ENCODE measurements around the gene GCGR.
A peak's percentile ranks its signal among the peaks of the same experiment; 100 is the strongest.

GCGR gene

DNA sequence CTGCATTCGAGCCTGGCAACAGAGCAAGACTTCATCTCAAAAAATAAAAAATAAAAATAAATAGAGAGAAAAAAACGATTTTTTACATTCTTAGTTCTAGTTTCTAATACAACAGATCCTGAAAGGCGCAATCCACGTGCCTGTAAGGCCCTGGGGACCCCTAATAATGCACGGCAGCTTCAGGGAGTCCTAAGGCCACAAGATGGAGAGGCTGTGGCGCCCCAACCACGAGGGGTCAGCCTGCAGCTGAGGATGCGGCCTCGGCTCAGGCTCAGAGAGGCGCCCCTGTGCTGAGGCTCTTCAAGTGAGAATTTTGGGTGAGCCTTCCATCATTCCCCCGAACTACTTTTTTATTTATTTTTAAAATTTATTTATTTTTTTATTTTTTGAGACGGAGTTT lies 45.5 kb downstream of the GCGR start:
- no peak for DNase-seq

DNA sequence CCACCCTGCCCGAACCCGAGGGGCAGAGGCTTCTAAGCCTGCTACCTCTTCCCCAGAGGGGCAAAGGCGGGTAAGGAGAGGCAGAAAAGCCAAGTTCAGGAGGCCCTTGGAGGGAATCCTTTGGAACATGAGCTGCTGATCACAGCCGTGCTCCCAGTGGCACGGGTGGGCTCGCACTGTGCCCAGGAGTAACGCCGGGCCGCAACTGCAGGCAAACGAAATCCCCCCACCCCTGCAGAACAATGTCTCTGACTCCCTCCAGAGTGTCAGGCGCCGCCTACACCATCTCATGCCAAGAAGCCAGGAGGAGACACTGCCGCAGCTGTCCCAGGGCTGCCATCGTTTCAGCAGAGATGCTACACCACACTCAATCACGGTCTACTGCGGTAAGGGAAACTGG lies 47.5 kb downstream of the GCGR start:
- no peak for DNase-seq

DNA sequence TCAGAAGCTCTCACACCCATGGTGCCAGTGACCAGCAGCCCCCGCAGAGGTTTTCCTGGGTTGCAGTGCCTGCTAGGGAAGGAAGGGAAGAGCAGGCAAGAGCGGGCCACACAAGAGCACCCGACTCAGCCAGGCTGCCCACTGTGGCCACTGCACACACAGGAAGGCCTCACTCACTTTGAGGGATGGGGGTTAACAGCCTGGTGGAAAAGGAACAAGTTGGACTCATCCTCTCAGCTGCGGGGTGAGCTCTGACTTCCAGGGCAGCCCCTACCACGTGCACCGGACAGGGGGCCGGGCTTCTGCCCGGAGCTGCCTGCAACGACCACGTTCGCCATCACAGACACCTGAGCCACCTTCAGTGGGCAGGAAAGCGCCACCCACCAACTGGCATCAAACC lies 48.3 kb downstream of the GCGR start:
- no peak for DNase-seq

DNA sequence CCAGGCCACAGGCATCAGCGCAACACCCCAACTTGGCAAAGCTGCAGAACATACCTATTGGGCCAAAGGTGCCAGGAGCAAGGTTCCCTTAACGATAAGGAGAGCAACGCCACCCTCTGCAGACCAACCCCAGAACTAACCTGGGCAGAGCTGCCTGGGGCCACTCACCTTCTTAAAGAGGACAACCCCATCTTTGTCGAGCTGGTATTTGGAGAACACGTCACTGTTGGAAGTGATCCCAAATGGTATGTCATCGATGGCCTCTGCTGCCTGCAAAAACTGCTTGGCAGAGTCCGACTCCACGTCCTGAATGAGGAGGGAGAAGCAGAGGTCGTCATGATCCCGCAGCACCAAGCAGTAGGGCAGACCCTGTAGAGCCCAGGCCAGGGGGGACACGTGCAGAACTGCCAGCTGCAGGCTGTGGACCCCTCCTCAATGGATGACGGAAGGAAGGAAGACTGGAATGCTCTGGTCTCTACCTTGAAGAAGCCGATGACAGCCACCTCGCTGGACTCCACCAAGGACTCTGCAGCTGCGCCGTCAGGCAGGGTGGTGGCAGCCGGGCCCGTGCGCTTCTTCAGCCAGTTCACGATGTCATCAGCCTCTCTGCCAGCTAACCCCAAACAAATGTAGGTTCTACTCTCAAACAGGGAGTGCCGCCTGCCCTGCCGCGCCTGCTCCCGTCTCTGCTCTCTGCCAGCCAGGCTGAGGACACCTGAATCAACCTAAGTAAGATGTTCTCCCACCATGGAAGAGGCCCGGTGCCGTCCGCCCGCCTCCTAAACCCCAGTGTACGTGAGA lies 51.2 kb downstream of the GCGR start:
- DNase-seq, result no peak

DNA sequence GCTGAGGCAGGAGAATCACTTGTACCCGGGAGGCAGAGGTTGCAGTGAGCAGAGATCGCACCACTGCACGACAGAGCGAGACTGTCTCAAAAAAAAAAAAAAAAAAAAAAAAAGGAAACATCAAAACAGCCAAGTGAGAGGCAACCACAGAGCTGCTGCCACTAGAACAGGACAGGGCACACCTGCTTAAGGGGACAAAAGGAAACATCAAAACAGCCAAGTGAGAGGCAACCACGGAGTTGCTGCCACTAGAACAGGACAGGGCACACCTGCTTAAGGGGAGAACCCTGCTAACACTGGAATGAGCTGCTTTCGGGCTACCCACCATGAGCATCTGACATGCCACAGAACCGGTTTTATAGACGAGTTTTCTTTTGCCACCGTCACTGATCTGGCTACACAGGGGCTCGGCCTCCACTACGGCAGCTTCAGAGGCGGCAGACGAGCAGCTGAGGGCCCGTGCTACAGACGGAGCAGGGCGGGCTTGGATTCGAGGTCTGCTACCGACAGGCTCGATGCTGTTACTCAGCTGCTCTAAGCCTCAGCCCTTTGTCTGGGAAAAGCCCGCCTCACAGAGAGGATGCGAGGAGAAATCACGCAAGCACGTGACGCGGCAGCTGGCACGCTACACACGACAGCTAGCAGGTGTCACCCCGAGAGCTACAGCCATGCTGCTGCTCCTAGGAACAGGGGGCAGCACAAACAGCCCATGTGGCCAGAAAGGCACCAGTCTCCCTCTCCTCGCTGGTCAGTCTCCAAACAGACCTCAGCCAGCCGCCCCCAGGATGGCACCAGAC lies 54.4 kb downstream of the GCGR start:
- DNase-seq, result no peak

DNA sequence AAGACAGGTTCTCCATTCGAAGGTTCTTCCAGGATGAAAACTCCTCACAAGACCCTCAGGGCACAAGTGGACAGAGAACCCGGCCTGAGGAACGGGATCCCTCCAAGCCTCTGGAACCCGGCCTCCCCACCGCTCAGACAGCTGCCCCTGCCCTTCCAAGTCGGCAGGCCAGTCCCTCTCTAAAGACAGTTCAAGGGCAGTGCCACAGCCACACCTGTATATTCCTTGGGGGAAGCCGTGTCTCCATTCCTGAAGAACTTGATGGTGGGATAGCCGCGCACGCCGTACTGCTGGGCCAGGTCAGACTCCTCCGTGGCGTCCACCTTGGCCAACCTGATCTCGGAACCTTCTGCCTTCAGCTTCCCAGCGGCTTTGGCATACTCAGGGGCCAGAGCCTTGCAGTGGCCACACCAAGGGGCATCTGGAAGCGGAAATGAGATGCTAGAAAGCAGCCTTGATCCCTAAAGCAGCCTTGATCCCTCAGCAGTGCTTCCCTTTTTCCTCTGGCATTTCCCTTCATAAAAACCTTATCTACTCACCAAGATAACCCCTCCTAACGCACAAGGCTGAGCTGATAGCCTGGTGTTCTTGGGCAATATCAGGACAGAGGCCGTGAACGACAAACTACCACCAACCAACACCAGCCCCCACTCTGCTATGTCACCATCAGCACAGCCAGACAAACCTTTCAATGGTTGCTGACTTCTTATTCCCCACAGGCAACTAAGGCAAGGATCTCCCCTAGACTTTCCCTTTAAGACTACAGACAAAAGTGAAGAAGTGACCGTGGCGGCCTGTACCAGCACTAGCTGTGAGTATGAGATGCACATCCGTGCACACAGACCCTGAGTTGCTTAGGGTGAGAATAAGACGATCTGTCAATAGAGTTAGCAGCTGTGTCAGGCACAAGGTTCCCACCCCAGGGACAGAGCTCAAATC lies 55.3 kb downstream of the GCGR start:
- no peak for DNase-seq

DNA sequence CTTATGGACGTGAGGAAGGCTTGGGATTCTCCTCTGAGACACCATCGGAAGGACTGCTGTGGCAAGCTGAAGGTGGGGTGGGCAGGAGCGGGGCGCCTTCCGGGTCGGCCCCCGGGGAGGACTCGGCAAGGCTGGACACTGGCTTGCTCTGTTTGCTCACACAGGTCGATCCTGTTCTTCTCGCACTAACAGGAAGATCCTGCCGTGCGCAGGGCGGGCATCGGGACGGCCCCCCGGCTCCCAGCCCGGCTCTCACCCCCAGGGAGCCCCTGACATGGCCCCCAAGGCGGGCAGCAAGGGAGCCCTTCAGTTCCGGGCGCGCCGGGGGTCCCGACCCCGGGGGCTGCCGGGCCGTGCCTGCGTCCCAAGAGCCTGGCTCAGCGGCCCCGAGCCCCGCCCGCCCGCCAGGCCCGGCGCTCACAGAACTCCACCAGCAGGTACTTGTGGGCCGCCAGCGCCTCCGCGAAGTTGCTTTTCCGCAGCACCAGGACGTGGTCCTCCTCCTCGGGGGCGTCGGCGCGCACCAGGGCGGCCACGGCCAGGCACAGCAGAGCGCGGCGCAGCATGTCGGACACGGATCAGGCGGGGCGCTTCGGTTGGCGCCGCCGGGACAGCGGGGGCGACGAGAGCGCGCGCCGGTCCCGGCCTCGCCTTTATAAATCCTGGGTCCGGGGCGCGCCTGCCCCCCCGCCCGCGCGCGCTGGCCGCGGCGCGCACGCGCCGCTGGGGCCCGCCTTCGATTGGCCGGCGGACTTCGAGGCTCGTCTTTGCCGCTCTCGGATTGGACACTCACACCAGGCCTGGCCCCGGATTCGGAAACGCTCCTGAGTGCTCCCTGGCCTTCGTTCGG lies 56.2 kb downstream of the GCGR start, which contains the start of gene P4HB:
P4HB (minus strand) TSS at position 630 of the 850 bp plus-strand sequence; CDS start at position 566, 64 bp downstream.
- no peak for DNase-seq

DNA sequence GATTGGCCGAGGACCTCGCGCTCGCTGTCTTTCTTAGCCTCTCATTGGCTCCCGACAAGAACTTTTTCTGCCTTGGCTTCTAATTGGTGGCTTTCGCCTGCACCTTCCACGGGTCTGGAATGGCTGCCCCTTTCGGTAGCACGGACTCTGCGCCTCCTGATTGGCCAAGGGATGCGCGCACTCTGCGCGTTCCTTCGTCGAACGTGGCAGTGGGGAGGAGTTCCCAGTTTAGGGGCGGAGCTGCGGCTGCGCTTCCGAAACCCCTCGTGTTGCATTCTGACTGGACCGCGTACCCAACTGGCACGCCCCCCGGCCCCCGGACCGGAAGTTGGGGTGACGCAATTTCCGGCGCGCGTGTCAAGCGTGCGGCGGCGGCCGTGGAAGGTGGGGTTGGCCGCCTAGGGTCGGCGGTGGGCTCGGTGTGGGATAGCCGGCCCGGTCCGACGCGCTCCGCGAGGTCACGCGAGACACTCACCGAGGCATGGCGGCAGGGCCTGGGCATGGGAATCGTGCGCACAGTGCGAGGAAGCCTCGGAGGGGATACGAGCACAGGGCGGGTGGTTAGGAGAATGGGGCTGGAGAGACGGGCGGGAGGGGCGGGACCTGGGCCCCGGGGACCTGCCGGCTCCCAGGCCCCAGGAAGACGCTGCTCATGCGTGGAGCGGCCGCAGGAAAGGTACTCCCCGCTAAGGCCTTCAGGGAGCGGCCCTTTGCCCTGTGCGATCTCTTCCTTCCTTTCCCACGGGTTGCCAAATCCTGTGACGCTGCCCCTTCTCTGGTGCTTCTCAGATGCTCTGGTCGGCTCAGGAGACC lies 57.0 kb downstream of the GCGR start:
- peak; percentile 98 for DNase-seq

DNA sequence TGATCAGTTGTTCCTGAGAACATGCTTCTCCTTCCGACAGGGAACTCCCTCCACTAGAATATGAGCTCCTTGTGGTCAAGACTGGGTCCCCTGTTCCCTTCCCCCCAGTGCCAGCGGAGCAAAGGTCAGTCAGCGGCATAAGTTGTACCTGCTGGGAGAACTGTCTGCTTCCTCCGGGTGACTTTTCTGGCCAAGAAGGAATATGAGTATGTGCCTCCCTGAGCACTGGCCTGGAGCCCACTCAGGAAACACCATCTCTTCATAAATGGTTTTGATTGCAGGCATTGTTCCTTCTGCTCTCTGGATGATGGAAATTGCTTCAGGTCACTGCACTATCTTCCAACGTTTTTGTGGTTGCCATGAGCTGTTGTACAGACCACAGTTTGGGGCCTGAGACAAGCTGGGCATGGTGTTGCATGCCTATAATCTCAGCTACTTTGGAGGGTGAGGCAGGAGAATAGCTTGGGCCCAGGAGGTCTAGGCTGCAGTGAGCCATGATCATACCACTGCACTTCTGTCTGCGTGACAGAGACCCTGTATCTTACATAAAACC lies 59.2 kb downstream of the GCGR start:
- no peak for DNase-seq

All from effector CD4-positive, alpha-beta T cell (primary cell).